AG04449 (cell line): ENCODE measurements around the gene DOCK1.
A peak's percentile ranks its signal among the peaks of the same experiment; 100 is the strongest.

Source experiments
- CTCF ChIA-PET: fragments of 350-600 bp; formaldehyde crosslinking; extraction: SDS; loops from one replicate; lab custom pipeline; 2021; ENCODE audit warnings: antibody characterized with exemption; lab: Yijun Ruan, JAX
- POLR2A ChIA-PET: fragments of 400-600, 350-600 bp; formaldehyde crosslinking; extraction: SDS; loops from one replicate; lab custom pipeline; 2020; ENCODE audit warnings: antibody characterized with exemption, inconsistent platforms; lab: Yijun Ruan, JAX
- DNase-seq: peaks from one replicate; pipeline ENCODE4 v3.0.0-alpha.2; 2010; ENCODE audit warnings: low read depth, low spot score
- H3K4me3 ChIP-seq: 2 replicates; pipeline ENCODE4 v1.5.1; 2011; ENCODE audit warnings: low read depth, mild to moderate bottlenecking, control low read depth, low read length
- TF ChIP-seq, protein P1 (sequence below): IDR thresholded peaks from one replicate; pipeline ENCODE4 v1.5.1; 2011; ENCODE audit warnings: mild to moderate bottlenecking, moderate library complexity, low read length, control low read depth, inconsistent platforms; ENCODE audit not compliant: insufficient read depth; ENCODE audit errors: missing control alignments

Gene DOCK1

DNA sequence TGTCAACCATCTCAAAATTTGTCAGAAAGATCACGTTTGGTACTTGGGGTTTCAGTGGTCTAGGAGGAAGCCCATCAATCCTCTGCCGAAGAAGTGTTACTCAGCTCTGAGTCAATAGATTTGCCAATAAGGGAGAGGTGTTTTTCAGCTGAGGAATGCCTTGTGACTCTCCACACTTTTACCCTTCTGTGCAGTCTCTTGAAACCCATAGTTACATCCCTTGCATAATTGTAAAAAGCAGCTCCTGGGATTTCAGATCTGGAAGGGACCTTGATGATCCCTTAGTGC lies 243.6 kb downstream of the DOCK1 start:
- peak overlapping the region; percentile 26 for H3K4me3 ChIP-seq
- CTCF ChIA-PET = interaction anchor here (0.7 to 1.9 kb wide), 2 partner anchors 12 to 45 kb away, joined by 3 to 5 read pairs; no protein-coding TSS in a partner anchor
- POLR2A ChIA-PET = no interaction called here
- TF ChIP-seq, protein P1, sequence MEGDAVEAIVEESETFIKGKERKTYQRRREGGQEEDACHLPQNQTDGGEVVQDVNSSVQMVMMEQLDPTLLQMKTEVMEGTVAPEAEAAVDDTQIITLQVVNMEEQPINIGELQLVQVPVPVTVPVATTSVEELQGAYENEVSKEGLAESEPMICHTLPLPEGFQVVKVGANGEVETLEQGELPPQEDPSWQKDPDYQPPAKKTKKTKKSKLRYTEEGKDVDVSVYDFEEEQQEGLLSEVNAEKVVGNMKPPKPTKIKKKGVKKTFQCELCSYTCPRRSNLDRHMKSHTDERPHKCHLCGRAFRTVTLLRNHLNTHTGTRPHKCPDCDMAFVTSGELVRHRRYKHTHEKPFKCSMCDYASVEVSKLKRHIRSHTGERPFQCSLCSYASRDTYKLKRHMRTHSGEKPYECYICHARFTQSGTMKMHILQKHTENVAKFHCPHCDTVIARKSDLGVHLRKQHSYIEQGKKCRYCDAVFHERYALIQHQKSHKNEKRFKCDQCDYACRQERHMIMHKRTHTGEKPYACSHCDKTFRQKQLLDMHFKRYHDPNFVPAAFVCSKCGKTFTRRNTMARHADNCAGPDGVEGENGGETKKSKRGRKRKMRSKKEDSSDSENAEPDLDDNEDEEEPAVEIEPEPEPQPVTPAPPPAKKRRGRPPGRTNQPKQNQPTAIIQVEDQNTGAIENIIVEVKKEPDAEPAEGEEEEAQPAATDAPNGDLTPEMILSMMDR = no peak
- DNase-seq = no peak

DNA sequence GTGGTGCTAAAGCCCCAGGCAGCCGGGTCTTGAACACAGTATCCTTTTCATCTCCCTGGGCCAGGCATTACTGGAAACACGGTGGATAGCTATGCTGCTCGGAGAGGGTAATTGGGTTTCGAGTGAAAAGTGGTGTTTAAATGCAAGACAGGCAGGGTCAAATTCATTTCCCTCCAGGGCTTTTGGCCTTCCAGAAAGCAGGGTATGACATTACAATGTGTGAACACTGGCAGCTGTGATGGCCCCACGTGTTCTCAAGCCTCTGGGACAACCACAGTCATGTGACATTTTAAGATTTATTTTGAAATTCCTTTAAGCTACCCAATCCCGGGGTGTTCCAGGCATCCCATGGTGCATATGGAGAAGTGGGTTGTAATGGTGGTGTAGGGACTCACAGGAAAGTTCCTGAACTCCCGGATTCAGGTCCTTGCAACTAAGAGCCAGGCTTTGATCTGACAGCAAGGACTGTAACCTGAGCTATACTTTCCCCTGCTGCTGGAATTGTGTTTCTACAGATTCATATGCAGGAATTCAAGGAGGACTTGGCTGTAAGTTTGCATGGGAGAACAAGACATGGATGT lies 244.4 kb downstream of the DOCK1 start:
- ChIA-PET POLR2A (no interaction called here), CTCF (interaction anchor here (0.8 to 1.9 kb wide), 4 partner anchors 9 to 205 kb away, joined by 3 to 5 read pairs (median 4); no protein-coding TSS in a partner anchor)
- no peak for DNase-seq
- TF ChIP-seq, protein P1 = no peak
- no peak overlapping the region for H3K4me3 ChIP-seq

DNA sequence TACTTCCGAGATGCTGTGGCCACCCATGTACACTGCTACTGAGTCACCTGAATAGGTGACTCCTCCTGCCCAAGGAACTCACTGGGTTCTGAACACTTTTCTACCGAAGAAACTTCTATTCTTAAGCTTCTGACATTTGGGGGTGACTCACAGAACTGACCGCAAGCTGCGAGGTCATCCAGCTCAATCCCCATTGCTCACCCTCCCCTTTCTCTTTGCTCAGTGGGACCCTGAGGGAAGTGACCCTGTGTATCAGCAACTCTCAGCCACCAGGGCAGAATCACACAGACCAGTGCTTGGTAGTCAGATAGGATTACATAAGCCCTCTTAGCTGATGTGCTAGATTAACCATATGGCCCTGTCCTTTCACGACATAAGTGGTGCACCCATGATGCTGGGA lies 244.9 kb downstream of the DOCK1 start:
- H3K4me3 ChIP-seq = no peak overlapping the region
- TF ChIP-seq, protein P1 = no peak
- CTCF ChIA-PET = interaction anchor here (0.8 to 0.9 kb wide), 3 partner anchors 8 to 205 kb away, joined by 3 to 4 read pairs (median 3); no protein-coding TSS in a partner anchor
- POLR2A ChIA-PET = no interaction called here
- no peak for DNase-seq

DNA sequence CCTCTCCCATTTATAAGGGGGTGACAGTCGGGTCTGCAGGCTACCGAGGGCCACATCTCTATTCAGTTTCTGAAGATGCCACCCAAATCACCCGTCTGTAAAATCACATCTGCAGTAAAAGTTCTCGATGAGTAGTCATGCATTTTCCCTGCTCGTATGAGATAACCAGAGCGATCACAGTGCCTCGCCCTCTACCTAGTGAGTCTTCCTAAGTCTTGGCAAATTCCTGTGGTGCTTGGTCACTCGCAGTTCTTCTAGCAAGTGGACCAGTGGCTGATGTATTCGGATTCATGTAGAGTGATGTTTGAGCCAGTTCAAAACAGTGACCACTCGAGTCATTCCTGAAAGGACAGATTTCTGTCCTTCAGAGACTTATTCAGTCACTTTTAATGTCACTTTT lies 246.3 kb downstream of the DOCK1 start:
- H3K4me3 ChIP-seq = no peak overlapping the region
- POLR2A ChIA-PET = no interaction called here
- TF ChIP-seq, protein P1 = no peak
- CTCF ChIA-PET = no interaction called here
- no peak for DNase-seq

DNA sequence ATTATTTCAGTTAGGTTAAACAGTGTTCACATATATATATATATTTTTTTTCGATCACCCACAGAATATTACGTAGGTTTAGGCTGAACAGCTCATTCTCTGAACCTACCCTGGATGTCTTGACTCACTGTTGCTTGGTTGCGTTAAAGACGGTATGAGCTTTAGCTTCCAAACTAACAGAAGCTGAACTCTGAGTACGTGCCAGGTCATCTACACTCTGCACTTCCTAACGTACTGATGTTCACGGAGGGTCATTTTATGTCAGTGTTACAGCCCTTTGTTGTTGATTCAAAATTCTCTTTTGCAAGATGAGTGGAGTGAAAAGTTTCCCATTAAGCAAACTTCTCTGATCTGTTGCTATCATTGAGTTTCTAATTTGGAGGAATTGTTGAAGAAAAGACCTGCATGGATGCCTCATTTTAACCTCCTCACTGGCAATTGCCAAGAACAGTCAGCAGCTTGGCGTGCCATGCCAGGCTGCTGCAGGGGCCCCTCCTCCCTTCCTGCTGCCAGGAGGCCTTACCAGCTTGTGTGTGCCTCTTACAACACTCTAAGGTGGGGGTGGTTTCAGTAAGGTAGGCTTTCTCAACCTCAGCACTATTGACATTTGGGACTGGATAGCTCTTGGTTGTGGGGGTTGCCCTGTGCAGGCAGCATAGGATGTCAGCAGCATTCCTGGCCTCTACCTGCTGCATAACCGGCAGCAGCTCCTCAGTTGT lies 246.9 kb downstream of the DOCK1 start:
- POLR2A ChIA-PET = no interaction called here
- H3K4me3 ChIP-seq = no peak overlapping the region
- CTCF ChIA-PET = no interaction called here
- TF ChIP-seq, protein P1 = no peak
- no peak for DNase-seq

DNA sequence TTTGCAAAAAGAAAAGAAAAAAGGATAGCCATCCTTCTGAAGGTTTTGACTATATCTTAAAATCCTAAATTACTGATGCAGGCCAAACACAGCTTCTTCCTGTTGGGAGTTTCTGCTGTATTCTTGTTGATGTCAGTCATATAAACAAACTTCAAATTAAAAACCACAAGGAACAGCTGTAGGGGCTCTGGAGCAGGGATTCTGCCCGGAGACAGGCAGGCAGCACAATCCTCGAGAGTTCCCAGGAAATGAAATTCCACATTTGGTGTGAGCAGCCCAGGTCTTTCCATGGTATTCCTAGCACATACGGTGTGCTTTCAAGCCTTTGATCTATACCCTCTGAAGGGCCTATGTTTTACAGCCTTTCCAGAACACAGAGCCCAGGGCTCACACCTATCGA lies 248.0 kb downstream of the DOCK1 start:
- TF ChIP-seq, protein P1 = no peak
- ChIA-PET POLR2A (no interaction called here), CTCF (no interaction called here)
- H3K4me3 ChIP-seq = no peak overlapping the region
- no peak for DNase-seq
